Uterus (tissue), 2 donors: ENCODE results near the gene SORBS1.

Experiments used
- CTCF ChIP-seq, 4 experiments: fragments of 200-600 bp in 2 of 4; fragments of 450-650 bp in 2 of 4; sonication (generic) in 2 of 4; IDR thresholded peaks; one replicate each; pipeline ENCODE4 v1.5.1; 2016 to 2019; ENCODE audit warnings: antibody characterized with exemption in 4 of 4, mild to moderate bottlenecking in 2 of 4, moderate library complexity in 1 of 4
- POLR2A ChIP-seq, 2 donors: fragments of 450-650 bp; IDR thresholded peaks; one replicate each; pipeline ENCODE4 v1.6.1; 2016; ENCODE audit warnings: antibody characterized with exemption in 2 of 2, mild to moderate bottlenecking in 1 of 2, moderate library complexity in 1 of 2

GRCh38 chr10:95414016-95414830 is 146.9 kb downstream of the SORBS1 start:
- no peak for TF ChIP-seq CTCF (IDR thresholded peaks at IDR 0.05)
- TF ChIP-seq POLR2A (IDR thresholded peaks at IDR 0.05), result no peak
